GM12878 (cell line): ENCODE data around the gene ADGRF4.

Experiments
- BACH1 ChIP-seq: fragments of 450-650 bp; IDR thresholded peaks from 2 replicates; pipeline ENCODE4 v1.6.1; 2017; ENCODE audit warnings: mild to moderate bottlenecking, borderline replicate concordance
- BHLHE40 ChIP-seq, 2 experiments: fragments of 450-650 bp in 1 of 2; IDR thresholded peaks; 2 replicates each; pipeline ENCODE4 v1.6.1; 2011 to 2017; ENCODE audit warnings: low read depth in 2 of 2, borderline replicate concordance in 1 of 2, improper control_type of control experiment in 1 of 2, low read length in 1 of 2, mild to moderate bottlenecking in 1 of 2
- FOXM1 ChIP-seq: IDR thresholded peaks from 2 replicates; pipeline ENCODE4 v1.6.1; 2012; ENCODE audit warnings: low read depth, mild to moderate bottlenecking, inconsistent platforms, low read length, moderate library complexity
- MTA2 ChIP-seq: fragments of 450-650 bp; IDR thresholded peaks from 2 replicates; pipeline ENCODE4 v1.6.1; 2016; ENCODE audit warnings: low read depth, mild to moderate bottlenecking, moderate library complexity
- NBN ChIP-seq: fragments of 450-650 bp; IDR thresholded peaks from 2 replicates; pipeline ENCODE4 v1.6.1; 2016
- POLR2A ChIP-seq: IDR thresholded peaks from 2 replicates; pipeline ENCODE4 v1.6.1; 2011; ENCODE audit warnings: low read depth, mild to moderate bottlenecking, low read length

GRCh38 chr6:47690214-47690613, 8.2 kb upstream of the ADGRF4 start:
- TF ChIP-seq NBN (no peak), BHLHE40 (IDR thresholded peaks at IDR 0.05; ENCODE audit: borderline replicate concordance in 1 of 2, low read depth in 2 of 2, low read length in 1 of 2) (no peak), BACH1 (no peak), POLR2A (no peak), MTA2 (no peak), FOXM1 (no peak)
